OCI-LY3 (cell line): ENCODE data around the gene CDHR2.

Experiments used
- H2AFZ ChIP-seq: fragments of 200-600, 300-600 bp; shearing (Covaris generic); 2 replicates; pipeline ENCODE4 v1.6.0; 2014; ENCODE audit warnings: antibody characterized with exemption, low read depth, low read length
- H3K27ac ChIP-seq: fragments of 200-600, 300-600 bp; sonication (generic); 2 replicates; pipeline ENCODE4 v1.5.1; 2014; ENCODE audit warnings: mild to moderate bottlenecking, low read length, moderate library complexity, mixed read lengths
- H3K27me3 ChIP-seq: fragments of 200-600, 300-600 bp; sonication (generic); 2 replicates; pipeline ENCODE4 v1.6.1; 2014; ENCODE audit warnings: low read depth, low read length, mixed read lengths
- H3K36me3 ChIP-seq: fragments of 200-600, 300-600 bp; sonication (generic); replicated peaks from 2 replicates; pipeline ENCODE3; 2014; ENCODE audit warnings: low read depth, low read length, mixed read lengths
- H3K4me1 ChIP-seq: fragments of 300-600, 200-600 bp; sonication (generic); 2 replicates; pipeline ENCODE4 v1.6.1; 2014; ENCODE audit warnings: low read length, mixed read lengths
- H3K4me2 ChIP-seq: fragments of 200-600, 300-600 bp; sonication (generic); 2 replicates; pipeline ENCODE4 v1.6.1; 2014; ENCODE audit warnings: low read length, mixed read lengths
- H3K4me3 ChIP-seq: fragments of 300-600, 200-600 bp; sonication (generic); 2 replicates; pipeline ENCODE4 v1.5.1; 2014; ENCODE audit warnings: antibody characterized with exemption, mild to moderate bottlenecking, low read length, moderate library complexity
- H3K79me2 ChIP-seq: fragments of 300-600, 200-600 bp; shearing (Covaris generic); 2 replicates; pipeline ENCODE4 v1.6.1; 2014; ENCODE audit warnings: mild to moderate bottlenecking, low read length, mixed read lengths
- H3K9ac ChIP-seq: fragments of 300-600, 200-600 bp; shearing (Covaris generic); 2 replicates; pipeline ENCODE4 v1.6.0; 2014; ENCODE audit warnings: mild to moderate bottlenecking, low read length, moderate library complexity
- H3K9me3 ChIP-seq: fragments of 200-600, 300-600 bp; shearing (Covaris generic); 2 replicates; pipeline ENCODE4 v1.6.1; 2014; ENCODE audit warnings: low read length, mixed read lengths; ENCODE audit not compliant: insufficient read depth
- H4K20me1 ChIP-seq: fragments of 200-600, 300-600 bp; sonication (generic); 2 replicates; pipeline ENCODE4 v1.6.1; 2016; ENCODE audit warnings: low read length, mixed read lengths; ENCODE audit not compliant: insufficient read depth
- CTCF ChIP-seq: fragments of 200-600, 300-600 bp; sonication (generic); IDR thresholded peaks from 2 replicates; pipeline ENCODE4 v1.5.1; 2014; ENCODE audit warnings: antibody characterized with exemption, low read length, low read depth
- EZH2phosphoT487 ChIP-seq: fragments of 200-600 bp; shearing (Covaris generic); IDR thresholded peaks from 2 replicates; pipeline ENCODE4 v1.6.1; 2018; ENCODE audit warnings: antibody characterized with exemption, mixed run types, low read depth

The CDHR2 gene

GRCh38 chr5:176529116-176529740, 19.9 kb upstream of the CDHR2 start:
- peaks cover 35% of the 10 kb centered on the region for H3K36me3 ChIP-seq
- H3K4me1 ChIP-seq, result peaks cover 9% of the 10 kb centered on the region
- H3K4me2 ChIP-seq, result no peak overlapping the region
- no peak overlapping the region for H3K4me3 ChIP-seq
- H3K9ac ChIP-seq, result no peak overlapping the region
- no peak overlapping the region for H3K27ac ChIP-seq
- no peaks in the 10 kb centered on the region for H3K27me3 ChIP-seq
- no peaks in the 10 kb centered on the region for H3K9me3 ChIP-seq
- no peak for TF ChIP-seq CTCF
- no peak for TF ChIP-seq EZH2phosphoT487
- no peak overlapping the region for H2AFZ ChIP-seq
- H4K20me1 ChIP-seq, result peaks cover 26% of the 10 kb centered on the region
- H3K79me2 ChIP-seq, result peaks cover 27% of the 10 kb centered on the region

DNA sequence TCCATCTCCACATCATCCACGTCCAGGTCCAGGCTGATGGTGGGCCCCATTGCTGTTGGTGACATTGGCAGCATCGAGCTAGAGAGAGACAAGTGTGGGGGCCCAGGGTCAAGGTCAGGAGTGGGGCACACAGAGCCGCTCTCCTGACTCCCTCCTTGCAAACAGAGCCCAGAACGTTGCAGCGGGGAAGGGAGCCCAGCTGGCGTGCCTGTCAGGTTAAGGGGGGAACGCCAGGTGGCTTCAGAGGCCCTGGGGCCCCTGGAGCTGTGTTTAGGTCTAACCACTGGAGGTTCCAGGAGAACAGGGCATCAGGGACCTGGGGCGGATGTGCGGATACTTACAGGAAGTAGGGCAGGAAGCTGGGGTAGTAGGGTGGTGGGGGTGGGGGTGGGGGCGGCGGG, 19.4 kb upstream of the CDHR2 start:
- Histone ChIP-seq H3K4me3 (no peak overlapping the region), H4K20me1 (peaks cover 31% of the 10 kb centered on the region), H3K79me2 (peaks cover 32% of the 10 kb centered on the region), H3K4me1 (peaks cover 14% of the 10 kb centered on the region), H3K9ac (no peak overlapping the region), H3K27ac (no peak overlapping the region), H2AFZ (no peak overlapping the region), H3K36me3 (peaks cover 38% of the 10 kb centered on the region), H3K9me3 (no peaks in the 10 kb centered on the region), H3K4me2 (no peak overlapping the region), H3K27me3 (no peaks in the 10 kb centered on the region)
- no peak for TF ChIP-seq EZH2phosphoT487
- TF ChIP-seq CTCF, result no peak

DNA sequence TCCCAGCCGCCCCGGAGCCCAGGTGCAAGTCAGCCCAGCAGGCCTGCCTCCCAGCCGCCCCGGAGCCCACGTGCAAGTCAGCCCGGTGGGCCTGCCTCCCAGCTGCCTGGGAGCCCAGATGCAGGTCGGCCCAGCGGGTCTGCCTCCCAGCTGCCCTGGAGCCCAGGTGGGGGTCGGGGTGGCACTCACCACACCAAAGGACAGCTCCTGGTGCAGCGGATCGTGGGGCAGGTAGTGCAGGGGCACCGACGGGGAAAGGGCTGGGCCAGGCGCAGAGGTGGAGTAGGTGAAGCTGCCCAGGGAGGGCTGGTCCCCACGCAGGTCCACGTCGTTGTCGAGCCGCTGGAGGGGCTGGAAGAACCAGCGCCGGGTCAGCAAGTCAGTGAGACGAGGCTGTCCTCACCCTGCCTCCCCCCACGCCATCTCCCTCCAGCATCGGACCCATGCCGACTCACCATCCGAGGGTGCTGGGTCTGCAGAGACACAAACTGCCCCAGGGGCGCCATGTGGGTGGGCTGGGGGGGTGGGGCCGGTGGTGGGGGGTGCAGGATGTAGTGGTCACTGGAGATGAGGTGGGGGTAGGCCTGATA, 18.7 kb upstream of the CDHR2 start:
- Histone ChIP-seq H3K79me2 (peaks cover 40% of the 10 kb centered on the region), H3K9ac (no peak overlapping the region), H4K20me1 (peaks cover 37% of the 10 kb centered on the region), H3K36me3 (peaks cover 44% of the 10 kb centered on the region), H3K4me3 (no peak overlapping the region), H3K4me2 (no peak overlapping the region), H3K9me3 (no peaks in the 10 kb centered on the region), H2AFZ (no peak overlapping the region), H3K27ac (no peak overlapping the region), H3K27me3 (no peaks in the 10 kb centered on the region), H3K4me1 (peaks cover 22% of the 10 kb centered on the region)
- TF ChIP-seq CTCF (no peak), EZH2phosphoT487 (no peak)

GRCh38 chr5:176530983-176531901, 17.9 kb upstream of the CDHR2 start:
- H3K27me3 ChIP-seq, result no peaks in the 10 kb centered on the region
- H3K9ac ChIP-seq, result no peak overlapping the region
- H3K4me1 ChIP-seq, result peaks cover 23% of the 10 kb centered on the region
- TF ChIP-seq EZH2phosphoT487 (no peak), CTCF (no peak)
- H4K20me1 ChIP-seq, result peaks cover 37% of the 10 kb centered on the region
- H3K4me3 ChIP-seq, result no peak overlapping the region
- H3K36me3 ChIP-seq, result peaks cover 44% of the 10 kb centered on the region
- H3K9me3 ChIP-seq, result no peaks in the 10 kb centered on the region
- H3K4me2 ChIP-seq, result no peak overlapping the region
- no peak overlapping the region for H3K27ac ChIP-seq
- H3K79me2 ChIP-seq, result peaks cover 47% of the 10 kb centered on the region
- no peak overlapping the region for H2AFZ ChIP-seq
